ENCODE results near the gene RPRD1B.

RPRD1B gene

DNA sequence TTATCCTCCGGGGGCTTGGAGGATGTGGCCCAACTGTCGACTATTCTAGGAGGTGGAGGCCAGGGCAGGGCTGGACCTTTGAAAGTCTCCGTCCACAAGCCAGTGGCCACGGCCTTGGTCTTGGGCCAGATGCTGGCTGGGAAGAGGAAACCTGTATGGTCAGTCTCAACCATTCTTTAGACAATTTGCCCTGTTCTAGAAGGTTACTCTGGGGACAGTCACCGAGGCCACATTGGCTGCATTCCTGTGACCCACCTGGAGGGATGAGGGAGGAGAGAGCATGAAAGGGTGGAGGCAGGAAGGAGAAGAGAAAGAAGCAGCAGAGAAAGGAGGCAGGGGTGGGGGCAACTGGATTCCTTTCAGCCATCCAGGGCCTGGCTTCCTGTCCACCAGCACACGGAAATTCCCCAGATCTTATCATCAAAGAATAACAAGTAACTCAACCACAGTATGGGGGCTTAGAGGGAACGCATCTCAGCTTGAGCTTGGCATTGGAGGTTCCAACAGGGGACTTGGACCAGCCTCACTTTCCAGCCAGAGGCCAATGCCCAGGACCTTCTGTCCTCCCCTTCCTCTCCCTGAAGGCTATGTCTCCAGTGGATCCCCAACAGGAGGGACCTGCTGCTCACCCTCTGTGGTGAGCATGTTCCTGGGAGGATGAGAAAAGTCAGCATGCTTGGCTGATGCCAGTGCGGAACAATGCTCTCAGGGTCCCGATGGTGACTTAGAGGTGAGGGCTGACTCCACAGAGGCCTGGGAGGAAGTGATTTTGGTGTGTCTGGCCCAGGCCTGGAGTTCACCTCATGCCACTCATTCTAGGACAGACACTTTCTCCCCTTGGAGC lies 101.1 kb downstream of the RPRD1B start:
- DNase-seq (ENCODE audit: low read depth in 4 of 4, low spot score in 1 of 4), result no peak

DNA sequence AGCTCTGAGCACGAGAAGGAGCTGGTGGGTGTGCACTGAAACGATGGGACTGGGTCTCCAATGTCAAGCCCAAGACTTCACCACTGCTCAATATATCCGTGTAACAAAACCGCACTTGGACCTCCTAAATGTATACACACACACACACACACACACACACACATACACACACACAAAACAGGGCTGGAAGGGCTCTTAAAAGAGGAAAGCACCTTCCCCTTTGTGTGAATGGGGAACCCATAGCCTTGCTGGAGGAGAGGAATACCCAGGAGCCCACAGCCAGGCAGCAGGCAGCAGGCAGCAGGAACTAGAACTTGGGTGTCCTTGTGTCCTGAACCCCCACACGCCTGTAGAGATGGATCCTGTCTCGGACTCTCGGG lies 101.7 kb downstream of the RPRD1B start:
- no peak for DNase-seq (ENCODE audit: low read depth in 4 of 4, low spot score in 1 of 4)

GRCh38 chr20:38135651-38136420 lies 102.3 kb downstream of the RPRD1B start:
- DNase-seq (ENCODE audit: low read depth in 4 of 4, low spot score in 1 of 4), result no peak

- DNase-seq (ENCODE audit: low read depth in 4 of 4, low spot score in 1 of 4), result no peak
Measured at GRCh38 chr20:38136421-38137245, 103.1 kb downstream of the RPRD1B start.

DNA sequence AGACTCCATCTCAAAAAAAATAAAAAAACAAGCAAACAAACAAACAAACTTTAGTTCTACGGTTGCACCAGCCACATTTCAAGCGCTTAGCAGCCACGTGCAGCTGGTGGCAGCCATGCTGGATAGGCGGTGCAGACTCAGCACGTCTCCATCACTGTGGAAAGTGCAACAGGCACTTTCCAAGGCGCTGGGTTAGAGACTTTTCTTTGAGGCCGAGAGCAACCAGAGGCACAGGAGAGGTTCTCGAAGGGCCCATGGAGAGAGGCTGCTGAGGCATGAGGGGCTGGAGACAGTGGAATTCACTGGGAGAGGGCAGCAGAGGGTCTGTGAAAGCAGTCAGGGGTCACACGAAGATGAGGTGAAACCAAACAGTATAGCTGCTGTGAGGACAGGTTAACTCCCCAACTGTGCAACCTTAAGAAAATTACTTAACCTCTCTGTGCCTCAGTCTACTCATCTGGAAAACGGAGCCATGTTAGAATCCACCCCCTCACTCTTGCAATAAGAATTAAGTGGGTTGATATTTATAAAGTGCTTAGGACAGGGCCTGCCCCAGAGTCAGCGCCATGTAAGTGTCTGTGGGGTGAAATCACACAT lies 104.0 kb downstream of the RPRD1B start:
- no peak for DNase-seq (ENCODE audit: low read depth in 4 of 4, low spot score in 1 of 4)

- no peak for DNase-seq (ENCODE audit: low read depth in 4 of 4, low spot score in 1 of 4)
Measured at GRCh38 chr20:38138086-38138778, 104.7 kb downstream of the RPRD1B start.

- DNase-seq (ENCODE audit: low read depth in 4 of 4, low spot score in 1 of 4), result no peak
Measured at GRCh38 chr20:38139156-38139912, 105.8 kb downstream of the RPRD1B start.

GRCh38 chr20:38139977-38140753 lies 106.6 kb downstream of the RPRD1B start:
- DNase-seq (ENCODE audit: low read depth in 4 of 4, low spot score in 1 of 4), result no peak

- DNase-seq (ENCODE audit: low read depth in 4 of 4, low spot score in 1 of 4), result no peak
Measured at GRCh38 chr20:38141204-38141888, 107.8 kb downstream of the RPRD1B start.

Measured in stimulated activated CD4-positive, alpha-beta T cell treated with anti-CD3 and anti-CD28 coated beads, Interleukin-1b, Interleukin-23, amount 100 ng/mL, for 24 hours (primary cell).